ENCODE results near the gene CAMSAP1.

CAMSAP1 gene

DNA sequence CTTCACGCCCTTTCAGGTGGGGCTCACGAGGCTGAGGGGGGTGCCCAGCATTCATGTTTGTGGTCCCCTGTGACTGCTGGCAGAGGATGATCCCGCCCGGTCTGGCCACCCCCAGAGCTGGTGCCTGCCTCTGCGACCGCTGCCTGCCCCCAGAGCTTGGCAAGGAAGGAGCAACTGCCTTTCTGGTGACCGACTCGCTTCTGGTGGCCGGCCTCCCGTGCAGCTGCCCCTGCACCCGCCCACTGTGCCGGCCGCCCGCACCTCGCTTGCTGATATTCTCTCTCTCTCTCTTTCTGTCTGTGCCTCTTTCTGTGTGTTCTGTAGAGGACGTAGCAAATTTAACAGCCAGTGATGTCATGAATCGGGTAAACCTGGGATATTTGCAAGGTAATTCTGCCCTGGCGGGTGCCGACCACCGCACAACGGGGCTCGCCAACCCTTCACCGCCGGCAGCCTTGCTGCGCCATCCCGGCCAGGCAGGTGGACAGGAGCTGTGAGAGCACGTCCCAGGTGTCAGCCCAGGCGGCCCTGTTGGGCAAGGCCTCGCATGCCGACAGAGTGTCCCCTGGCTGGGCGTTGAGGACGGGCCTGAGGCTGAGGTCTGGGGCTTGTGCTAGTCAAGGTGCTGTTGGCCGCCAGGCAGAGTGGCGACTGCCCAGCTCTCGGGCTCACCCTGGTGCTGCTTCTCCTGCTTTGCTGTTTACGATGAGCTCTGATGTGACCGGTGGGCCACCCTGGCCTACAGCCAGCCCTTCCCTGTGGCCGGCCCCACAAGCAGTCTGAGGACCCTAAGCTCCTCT lies 119.4 kb downstream of the CAMSAP1 start:
- no peak for DNase-seq

DNA sequence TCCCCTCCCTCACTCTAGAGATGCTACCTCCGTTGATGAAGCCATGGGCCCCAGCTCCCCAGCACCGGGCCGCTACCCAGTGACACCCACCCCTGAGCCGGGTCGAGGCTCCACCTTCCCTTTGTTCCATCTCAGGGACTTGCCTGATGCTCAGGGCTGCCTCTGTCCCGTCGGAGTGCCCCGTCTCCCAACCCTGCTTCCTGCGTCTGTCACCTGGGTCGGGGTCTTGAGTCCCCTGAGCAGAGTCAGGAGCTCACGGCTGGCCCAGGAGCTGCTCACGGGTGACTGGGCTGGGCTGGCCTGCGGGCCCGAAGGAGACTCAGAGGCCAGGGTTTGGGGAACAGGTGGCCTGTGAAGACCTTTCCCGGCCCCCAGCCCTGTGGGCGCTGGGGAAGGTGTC lies 120.0 kb downstream of the CAMSAP1 start:
- DNase-seq = no peak

DNA sequence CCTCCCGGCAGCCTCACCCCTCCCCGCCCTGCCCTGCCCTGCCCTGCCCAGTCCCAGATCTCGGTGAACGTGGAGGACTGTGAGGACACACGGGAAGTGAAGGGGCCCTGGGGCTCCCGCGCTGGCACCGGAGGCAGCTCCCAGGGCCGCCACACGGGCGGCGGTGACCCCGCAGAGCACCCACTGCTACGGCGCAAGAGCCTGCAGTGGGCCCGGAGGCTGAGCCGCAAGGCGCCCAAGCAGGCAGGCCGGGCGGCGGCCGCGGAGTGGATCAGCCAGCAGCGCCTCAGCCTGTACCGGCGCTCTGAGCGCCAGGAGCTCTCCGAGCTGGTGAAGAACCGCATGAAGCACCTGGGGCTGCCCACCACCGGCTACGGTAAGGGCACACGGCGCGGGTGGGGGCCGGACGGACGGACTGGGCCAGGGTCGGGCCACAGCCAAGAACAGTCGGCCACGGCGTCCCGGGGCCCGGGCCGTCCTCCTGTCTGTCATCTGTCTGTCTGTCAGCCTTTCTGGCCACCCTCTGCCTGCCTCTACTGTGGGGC lies 121.1 kb downstream of the CAMSAP1 start:
- DNase-seq = no peak

DNA sequence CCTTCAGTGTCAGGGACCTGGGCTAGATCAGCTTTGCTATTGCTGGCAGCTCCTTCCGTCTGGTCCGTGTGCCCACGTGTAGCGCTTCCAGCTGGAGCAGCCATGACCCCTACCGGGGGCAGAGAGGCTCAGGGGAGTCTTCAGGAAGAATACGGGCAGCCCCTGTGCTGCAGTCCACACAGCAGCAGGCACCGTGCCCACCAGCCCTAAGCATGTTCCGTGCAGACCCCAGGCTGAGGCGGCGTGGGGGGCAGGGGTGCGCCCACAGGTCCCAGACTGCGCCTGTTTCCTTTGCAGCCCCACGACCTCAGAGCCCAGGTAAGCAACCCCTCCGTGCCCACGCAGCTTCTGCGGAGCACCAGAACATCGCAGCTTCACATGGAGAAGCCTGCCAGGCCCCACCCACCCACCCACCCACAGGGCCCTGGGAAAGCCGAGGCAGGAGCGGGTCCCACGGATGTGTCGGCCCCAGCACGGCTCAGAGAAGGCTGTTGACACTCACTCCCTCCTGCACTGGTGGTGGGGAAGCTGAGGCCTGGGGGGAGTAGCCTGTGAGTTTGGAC lies 122.3 kb downstream of the CAMSAP1 start:
- DNase-seq = no peak

DNA sequence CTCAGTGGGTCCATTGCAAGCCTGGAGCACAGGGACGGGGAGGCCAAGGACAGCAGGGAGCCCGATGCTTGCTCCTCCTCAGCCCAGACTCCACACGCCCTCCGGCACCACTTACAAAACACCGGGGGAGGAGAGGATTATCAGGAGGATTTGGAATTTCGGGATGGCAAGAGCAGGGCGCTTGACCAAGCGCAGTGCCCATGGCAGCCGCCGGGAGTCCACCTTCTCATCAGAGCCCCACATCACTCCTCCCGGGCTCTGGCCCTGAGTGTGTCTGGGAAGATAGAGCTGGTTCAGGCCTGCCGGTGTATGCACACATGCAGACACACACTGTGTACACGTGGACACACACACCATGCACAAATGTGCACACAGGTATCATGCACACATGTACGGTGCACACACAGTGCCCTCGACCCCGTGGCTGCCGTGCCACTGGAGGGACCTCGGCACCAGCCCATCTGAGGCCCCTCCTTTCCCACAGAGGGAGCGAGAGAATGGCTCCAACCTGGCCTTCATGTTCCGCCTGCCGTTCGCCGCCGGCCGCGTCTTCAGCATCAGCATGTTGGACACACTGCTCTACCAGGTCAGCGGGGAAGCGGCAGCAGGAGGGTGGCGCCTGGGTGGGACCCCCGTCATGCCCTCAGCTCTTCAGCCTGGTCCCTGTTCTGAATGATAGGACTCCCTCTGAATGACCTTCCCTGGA lies 123.7 kb downstream of the CAMSAP1 start:
- no peak for DNase-seq

DNA sequence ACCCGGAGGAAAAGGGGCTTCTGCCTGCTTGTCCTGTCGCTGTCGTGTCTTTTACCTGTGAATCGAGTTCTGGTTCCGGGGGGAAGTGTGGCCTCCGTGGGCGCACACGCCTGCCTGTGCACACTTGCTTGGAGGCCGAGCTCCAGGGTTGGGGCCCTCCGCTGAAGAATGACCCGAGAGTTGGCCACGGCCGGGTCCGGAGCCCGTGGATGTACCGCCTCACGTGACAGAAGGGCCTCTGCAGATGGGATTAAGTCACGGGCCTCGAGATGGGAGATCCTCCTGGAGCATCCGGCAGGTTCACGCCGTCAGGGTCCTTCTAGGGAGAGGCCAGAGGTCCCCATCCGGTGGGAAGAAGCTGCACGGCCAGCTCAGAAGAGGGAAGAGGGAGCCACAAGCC lies 124.4 kb downstream of the CAMSAP1 start:
- no peak for DNase-seq

DNA sequence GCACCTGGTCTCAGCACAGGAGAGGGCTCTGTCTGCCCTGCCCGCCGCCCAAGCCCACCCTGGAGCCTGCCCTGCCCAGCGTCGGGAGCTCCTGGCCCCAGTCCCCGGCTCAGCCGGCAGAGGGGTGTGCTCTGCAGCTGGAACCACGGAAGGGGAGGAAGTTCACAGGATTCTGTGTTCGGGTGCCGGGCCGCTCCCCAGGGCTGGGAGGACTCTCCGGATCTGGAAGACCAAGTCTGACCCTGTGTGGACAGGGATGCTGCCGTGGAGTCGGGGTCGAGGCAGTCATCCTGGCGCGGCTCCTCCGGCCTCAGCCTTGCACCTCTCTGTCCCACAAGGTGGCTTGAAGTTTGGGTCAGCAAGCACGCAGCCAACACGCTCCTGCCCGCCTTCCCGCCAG lies 126.7 kb downstream of the CAMSAP1 start:
- DNase-seq = no peak

DNA sequence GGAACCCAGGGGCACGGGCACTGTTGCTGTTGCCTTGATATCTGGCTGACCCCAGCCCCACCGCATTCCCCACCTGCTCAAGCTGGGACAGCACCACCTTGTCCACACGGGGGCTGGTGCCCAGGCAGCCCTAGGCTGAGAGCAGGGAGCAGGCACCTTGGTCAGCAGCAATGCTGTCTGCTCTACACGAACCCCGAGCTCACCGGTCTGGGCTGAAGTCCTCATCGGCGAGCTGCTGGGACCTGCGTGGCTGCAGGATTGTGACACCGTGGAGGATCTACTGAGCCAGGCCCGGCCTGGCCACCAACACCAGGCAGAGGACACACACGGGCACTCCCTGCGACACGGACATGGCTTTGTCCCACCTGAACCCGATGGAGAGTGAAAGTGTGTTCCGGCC lies 127.3 kb downstream of the CAMSAP1 start:
- no peak for DNase-seq

DNA sequence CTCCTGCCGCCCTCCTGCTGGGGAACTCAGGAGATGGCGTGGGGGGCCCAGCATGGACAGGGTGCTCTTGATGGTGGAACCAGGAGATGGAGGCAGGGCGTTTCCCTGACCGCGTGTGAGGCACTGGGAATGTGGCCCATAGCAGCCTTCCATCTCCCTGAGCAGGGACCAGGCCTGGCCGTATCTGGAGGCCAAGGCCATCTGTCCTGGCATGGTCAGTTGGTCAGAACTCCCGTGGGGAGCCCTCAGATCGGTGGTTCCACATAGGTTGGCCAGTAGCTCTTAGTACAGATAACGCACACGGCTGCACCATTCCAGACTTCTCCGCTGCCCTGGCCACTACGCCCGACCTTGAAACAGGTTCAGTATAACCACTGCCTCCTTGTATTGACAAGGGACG lies 127.8 kb downstream of the CAMSAP1 start:
- no peak for DNase-seq

DNA sequence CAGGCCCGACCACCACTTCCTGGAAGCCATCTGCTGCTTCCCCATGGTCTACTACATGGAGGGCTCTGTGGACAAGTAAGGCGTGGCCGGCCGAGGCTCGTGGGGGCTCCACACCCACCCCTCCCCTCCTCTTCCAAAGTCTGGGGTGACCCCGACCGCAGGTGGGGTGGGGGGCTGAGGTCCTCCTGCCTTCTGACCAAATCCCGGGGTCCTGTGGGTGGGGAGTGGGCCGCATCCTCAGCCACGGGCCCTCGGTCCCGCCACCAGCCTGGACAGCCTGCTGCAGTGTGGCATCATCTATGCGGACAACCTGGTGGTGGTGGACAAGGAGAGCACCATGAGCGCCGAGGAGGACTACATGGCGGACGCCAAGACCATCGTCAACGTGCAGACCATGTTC lies 128.9 kb downstream of the CAMSAP1 start:
- no peak for DNase-seq

DNA sequence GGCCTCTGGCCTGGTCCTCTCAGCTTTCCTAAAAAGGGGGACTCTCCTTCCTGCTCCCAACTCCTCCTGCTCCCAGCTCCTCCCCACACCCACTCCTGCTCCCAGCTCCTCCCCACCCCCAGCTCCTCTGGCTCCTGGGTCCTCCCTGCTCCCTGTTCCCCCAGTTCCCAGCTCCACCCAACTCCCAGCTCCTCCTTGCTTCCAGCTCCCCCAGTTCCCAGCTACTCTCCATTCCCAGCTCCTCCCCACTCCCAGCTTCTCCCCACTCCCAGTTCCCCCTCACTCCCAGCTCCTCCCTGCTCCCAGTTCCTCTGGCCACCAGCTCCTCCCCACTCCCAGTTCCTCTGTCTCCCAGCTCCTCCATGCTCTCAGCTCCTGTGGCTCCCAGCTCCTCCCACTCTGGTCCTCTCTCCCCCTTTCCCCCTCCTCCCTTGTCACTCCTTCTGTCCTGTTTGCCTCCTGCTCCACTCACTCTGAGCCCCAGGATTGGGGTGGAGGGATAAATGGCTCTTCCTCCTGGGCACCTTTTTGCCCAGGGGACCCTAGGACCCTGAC lies 129.6 kb downstream of the CAMSAP1 start:
- no peak for DNase-seq

DNA sequence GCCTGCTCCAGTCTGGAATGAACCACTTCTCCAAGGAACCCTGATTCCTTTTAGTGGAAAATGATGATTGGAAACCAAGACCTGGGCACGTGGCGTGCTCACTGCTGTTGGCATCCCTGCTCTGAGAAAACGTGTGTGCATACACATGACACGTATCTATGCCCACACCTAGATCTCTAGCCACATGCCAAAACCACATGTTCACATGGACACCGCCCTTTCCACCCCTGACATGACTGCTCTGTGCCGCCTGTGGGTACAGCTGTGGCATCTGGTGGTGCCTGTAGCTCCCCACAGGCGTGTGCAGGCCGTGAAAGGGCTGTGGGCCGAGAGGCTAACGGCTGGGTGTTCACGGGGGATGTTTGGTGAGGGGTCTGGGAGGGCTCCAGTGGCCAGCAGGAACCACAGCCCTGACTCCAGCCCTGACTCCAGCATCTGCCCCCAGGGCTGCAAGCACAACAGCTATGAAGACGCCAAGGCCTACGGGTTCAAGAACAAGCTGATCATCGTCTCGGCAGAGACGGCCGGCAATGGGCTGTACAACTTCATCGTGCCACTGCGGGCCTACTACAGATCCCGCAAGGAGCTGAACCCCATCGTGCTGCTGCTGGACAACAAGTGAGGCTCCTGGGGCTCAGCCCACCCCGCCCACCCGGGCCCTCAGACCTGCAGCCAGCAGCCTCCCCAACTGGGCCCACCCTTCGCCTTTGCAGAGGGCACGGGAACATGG lies 130.3 kb downstream of the CAMSAP1 start:
- DNase-seq = no peak

DNA sequence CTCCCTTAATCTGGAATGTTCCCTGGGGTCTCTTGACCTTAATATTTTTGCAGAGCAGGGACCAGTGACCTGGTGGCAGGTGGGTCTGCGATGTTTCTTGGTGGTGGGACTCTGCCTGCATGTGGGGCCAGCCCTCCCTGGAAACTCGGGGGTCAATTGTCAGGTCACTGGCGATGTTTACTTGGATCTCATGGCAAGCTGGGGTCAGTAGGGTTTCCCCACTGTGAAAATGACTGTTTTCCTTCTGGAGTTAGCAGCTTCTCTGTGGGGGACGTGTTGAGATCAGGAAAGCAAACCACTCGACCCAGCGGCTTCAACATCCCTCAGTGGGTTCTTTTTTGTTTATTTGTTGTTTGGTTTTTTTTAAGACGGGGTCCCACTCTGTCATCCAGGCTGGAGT lies 131.4 kb downstream of the CAMSAP1 start:
- no peak for DNase-seq

DNA sequence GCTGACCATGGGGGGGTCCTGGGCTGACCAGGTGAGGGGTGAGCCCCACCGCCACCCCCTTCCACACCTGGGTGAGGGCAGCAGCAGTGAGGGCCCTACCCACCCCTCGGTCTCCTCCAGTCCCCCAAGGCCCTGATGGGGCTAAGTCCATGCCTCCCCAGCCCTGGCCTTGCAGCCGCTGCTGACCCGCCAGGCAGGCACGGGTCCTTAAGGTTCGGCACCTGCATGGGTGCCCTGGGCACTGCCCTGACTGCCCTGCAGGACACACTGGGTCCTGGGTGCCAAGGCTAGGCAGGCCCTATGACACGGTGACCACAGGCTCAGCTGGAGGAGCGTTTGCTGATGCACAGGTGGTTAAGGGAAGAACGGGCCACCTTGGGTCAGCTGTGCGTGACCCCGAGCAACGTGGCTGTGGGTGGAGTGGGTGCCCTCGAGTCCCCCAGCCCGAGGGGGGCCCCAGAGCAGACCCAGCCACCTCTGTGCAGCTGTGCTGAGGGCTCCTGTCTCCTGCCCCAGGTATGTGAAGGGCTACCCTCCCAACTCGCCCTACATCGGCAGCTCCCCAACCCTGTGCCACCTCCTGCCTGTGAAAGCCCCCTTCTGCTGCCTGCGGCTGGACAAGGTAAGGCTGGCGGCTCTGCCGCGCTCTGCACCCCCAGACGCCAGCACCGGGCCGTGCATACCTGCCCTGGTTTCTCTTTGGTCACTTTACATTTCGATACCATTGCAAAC lies 132.4 kb downstream of the CAMSAP1 start:
- no peak for DNase-seq

DNA sequence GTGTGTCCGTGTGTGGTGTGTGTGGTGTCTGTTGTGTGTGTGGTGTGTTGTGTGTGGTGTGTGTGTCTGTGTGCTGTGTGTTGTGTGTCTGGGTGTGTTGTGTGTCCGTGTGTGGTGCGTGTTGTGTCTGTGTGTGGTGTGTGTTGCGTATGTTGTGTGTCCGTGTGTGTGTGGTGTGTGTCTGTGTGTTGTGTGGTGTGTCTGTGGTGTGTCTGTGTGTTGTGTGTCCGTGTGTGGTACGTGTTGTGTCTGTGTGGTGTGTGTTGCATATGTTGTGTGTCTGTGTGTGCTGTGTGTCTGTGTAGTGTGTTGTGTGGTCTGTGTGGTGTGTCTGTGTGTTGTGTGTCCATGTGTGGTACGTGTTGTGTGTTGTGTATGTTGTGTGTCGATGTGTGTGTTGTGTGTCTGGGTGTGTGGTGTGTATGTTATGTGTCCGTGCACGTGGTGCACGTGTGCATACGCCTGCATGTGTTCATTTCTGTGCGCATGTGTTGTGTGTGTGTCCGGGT lies 133.1 kb downstream of the CAMSAP1 start:
- no peak for DNase-seq

DNA sequence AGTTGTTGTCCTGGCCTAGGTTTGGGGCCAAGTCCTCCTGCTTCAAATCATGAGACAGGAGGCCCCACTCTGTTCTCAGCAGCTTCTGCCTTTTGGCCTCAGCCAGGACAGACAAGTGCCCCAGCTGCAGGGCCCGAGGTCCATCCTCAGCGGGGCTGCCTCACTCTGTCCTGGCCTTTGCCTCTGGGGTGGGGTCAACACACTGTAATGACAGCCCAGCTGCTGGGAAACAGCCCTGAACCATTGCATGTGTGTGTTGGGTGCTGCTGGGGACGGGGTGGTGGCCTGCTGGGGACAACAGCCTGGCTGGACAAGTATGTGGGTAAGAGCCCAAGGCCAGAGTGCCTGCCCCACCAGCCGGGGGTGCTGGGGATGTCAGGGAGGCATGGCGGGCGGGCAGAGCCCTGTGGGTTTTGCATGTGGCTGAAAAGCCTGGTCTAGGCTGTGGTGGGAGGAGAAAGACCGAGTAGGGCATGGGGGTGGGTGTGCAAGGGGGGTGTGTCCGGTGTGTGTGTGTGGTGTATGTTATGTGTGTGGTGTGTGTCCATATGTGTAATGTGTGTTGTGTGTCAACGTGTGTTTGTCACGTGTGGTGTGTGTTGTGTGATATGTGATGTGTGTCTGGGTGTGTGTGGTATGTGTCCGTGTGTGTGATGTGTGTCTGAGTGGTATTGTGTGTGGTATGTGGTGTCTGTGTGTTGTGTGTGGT lies 133.7 kb downstream of the CAMSAP1 start:
- no peak for DNase-seq

DNA sequence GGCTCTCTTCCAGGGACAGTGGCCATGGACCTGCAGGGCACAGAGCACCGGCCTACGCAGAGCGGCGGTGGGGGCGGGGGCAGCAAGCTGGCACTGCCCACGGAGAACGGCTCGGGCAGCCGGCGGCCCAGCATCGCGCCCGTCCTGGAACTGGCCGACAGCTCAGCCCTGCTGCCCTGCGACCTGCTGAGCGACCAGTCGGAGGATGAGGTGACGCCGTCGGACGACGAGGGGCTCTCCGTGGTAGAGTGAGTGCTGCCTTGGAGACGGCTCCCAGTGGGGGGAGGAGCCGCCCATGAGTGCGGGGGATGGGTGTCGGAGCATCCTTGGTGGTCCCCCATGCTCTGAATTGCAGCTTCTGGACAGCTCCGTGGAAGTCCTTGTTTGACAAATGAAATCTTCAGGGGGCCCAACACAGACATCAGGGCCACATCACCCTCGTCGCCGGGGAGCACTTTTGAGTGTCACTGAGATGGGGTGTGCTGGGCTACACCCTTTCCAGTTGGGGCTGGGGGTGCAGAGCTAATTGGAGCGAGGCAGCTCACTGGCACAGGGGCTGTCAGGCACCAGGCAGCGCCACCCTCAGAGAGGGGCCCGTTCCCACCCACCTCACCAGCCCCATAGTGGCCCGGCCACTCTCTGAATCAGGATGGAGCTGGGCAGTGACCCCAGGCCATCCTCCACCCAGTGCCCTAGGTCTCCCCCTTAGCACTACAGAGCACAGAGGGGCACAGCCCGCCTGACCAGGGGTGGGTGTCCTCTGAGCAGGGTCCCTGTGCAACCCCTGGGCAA lies 134.4 kb downstream of the CAMSAP1 start:
- DNase-seq = no peak

DNA sequence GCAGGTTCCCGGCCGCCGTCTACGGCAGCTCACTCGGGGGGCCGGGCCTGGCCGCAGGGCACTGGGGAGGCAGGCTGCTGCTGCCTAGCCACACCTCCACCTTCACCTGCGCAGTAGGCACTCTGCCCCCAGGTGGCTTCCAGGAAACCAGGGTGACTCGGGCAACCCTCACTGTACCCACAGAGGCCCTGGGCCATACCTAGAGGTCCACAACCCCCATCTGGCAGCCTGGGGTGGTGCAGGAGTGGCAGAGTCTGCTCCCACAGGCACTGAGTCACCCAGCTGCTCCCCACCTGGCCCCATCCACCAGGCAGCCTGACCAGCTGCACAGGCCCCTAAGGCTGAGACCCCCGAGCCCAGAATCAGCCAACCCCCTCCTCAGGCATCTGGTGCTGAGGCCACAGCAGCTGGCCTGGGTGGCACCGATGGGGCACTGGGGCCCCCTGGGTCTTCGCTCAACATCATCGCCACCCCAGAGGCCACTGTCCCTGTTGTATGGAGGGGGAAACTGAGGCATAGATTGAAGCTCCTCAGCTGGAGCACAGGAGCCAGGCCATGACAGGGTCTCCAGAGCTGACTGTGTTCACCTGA lies 135.2 kb downstream of the CAMSAP1 start:
- DNase-seq = no peak

DNA sequence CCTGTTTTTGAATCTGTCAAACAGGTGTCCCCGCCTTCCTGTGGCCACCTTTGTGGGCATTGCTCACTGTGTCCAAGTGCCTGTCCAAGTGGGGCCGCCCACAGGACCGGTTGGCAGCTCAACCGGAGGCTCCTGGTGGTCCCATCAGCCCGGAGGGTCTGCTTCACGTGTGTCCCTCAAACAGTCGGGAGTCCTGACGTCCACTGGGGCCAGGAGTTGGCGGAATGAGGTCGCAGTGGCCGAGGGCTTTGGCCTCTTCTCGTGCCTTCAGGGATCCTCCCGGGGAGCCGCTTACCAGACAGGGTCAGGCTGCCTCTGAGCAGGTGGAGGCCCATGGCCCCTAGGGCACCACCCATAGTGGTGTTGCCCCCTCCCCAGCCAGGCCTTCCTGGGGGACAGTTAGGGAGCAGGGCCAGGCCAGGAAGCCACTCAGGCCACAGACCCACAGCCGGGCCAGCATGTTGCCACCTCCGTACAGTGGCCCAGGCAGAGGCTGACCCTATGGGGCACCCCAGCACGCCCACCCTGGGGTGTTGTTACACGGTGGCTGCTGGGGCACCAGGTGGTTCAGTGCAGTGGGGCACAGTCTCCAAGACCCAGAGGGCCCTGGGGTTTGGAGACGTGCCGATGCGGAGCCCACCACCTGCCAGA lies 135.8 kb downstream of the CAMSAP1 start:
- no peak for DNase-seq

DNA sequence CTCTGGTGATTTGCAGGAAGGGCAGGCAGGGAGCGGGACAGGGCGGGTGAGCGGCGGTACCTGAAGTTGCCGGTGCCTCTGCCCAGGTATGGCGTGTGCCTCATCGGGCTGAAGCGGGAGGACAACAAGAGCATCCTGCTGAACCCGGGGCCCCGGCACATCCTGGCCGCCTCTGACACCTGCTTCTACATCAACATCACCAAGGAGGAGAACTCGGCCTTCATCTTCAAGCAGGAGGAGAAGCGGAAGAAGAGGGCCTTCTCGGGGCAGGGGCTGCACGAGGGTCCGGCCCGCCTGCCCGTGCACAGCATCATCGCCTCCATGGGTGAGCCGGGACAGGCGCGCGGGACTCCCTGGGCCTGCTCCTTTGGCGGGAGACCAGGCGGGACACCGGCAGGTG lies 136.6 kb downstream of the CAMSAP1 start:
- no peak for DNase-seq
